CD1c-positive myeloid dendritic cell (primary cell): ENCODE measurements around the gene DDAH2.
"Not testable (repeated sequence)": the region's sequence is repeated elsewhere in the genome, so short reads cannot be mapped to it uniquely, and the experiment has no call there.

Source experiments
- DNase-seq: peaks from one replicate; pipeline ENCODE4 v3.0.0-alpha.2; 2016; ENCODE audit errors: extremely low spot score

Gene DDAH2

DNA sequence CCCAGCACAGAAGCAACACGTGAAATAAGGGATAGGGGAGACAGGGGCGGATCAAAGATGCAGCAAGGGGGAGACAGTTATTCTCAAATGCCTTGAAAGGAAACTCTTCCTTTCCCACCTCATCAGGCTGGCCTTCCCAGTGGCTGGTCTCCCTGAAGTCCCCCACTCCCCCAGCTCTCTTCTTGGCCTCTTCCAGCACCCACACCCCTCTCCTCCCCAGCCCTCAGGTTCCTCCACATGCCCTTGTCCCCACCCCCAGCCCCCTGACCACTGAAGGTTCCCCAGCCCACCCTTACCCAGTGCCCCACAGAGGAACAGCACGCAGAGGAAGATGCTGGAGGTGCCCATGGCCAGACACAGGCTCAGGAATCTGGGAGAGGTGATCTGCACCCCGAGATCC, 15.6 kb downstream of the DDAH2 start:
- DNase-seq: no peak

DNA sequence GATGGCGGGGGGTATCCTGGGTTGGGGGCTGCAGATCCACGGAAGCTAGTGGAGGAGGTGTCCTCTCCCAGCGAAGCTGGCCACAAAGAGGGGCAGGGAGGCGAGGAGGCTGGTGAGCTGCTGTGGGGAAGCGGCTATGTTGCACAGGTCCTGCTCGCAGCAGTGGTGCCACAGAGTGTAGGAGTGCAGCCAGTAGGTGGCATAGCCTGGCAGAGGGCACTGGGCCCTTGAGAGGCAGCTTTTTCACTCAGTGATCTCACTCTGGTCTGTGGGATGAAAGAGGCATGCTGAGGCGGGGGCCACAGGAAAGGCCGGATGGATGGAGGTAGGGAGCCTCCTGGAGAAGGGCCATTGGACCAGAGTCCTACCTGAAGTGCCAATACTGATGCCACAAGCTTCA, 16.8 kb downstream of the DDAH2 start:
- no peak for DNase-seq

DNA sequence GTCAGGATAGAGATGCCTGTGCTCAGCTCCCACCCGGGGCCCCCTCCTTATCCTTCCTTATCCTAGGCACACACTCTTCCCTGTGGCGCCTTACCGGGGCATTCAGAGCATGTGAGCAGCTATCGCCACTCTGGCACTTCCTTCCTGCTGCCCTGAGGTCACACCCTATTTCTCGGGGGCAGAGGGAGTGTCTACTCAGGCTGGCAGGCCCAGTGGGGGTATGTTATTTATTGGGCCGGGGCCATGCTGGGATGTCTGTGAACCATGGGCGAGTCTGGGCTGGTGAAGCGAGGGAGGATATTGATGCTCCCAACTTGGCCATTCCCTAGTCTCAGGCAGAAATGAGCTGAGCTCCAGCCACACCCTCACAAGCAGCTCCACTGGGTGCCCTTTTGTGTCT, 17.9 kb downstream of the DDAH2 start:
- DNase-seq: peak; percentile 28

DNA sequence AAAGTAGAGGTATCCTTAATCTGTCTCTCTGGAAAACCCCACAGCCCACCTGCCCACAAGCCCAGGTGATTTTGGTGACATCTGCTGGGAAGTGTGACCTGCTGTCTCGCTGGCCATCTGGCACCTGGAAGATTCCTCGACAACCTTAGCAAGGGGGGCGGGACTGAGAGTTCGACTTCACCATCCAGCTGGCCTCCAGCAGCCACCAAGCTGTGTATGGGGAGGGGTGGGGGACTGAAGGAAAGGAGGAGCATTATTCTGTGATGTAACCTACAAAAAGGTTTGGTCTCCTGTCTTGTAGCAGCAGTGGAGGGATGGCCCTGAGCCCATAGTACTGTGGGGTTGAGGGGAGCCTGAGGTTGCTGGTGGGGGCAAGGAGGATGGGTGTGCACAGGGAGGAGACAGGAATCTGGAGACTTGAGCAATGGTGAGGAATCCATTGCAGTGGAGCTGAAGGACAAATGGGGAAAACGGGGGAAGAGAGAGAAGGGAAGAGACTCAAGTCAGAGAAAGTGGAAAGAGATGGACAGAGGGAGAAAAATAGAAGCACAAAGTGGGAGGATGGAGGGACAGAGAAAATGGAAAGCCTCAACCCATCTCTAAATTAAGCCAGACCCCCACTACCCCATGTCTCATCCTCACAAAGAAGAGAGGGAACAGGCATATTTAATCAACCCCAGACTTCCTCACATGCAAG, 18.4 kb downstream of the DDAH2 start:
- DNase-seq: no peak

DNA sequence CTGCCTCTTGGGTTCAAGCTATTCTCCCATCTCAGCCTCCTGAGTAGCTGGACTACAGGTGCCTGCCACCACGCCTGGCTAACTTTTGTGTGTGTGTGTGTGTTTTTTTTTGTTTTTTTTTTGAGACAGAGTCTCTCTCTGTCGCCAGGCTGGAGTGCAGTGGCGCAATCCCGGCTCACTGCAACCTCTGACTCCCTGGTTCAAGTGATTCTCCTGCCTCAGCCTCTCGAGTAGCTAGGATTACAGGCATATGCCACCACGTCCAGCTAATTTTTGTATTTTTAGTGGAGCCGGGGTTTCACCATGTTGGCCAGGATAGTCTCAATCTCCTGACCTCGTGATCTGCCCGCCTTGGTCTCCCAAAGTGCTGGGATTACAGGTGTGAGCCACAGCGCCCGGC, 19.9 kb downstream of the DDAH2 start:
- DNase-seq: not testable (repeated sequence)

DNA sequence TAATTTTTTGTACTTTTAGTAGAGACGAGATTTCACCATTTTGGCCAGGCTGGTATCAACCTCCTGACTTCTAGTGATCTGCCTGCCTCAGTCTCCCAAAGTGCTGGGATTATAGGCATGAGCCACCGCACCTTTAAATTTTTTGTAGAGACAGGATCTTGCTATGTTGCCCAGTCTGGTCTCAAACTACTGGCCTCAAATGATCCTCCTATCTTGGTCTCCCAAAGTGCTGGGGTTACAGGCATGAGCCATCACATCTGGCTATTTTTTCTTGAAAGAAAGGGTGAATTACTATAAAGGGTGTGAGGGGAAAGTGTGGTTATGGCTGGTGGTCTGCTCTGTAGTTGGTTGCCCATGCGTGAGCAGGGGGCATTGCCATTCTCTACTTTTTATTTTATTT, 20.9 kb downstream of the DDAH2 start:
- no peak for DNase-seq

DNA sequence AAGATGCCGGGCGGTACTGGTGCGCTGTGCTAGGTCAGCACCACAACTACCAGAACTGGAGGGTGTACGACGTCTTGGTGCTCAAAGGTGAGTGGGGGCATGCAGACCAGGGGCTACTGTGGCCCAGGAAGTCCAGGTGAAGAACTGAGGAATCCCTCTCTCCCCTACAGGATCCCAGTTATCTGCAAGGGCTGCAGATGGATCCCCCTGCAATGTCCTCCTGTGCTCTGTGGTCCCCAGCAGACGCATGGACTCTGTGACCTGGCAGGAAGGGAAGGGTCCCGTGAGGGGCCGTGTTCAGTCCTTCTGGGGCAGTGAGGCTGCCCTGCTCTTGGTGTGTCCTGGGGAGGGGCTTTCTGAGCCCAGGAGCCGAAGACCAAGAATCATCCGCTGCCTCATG, 21.4 kb downstream of the DDAH2 start:
- DNase-seq: no peak

DNA sequence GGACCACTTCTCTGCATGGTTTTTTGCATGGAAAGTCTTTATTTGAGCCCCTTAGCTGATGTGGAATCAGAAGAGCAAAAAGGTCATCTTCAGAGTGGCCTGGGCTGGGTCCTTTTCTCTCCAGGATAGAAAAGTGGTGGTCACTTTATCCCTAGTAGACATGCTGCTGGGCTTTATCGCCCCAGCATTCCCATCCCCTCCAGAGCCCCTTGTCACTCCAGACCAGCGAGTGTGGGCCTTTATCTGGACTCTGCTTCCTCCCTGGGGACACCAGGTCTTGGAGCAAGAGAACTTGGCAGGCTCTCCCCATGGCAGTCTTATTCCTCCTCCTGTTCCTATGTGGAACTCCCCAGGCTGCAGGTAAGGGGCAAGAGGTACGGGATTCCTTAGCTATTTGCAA, 22.5 kb downstream of the DDAH2 start, which contains the start of gene LY6G6F:
LY6G6F (plus strand) TSS at position 268 of the 400 bp plus-strand sequence; CDS start at position 309, 41 bp downstream.
- DNase-seq: no peak

DNA sequence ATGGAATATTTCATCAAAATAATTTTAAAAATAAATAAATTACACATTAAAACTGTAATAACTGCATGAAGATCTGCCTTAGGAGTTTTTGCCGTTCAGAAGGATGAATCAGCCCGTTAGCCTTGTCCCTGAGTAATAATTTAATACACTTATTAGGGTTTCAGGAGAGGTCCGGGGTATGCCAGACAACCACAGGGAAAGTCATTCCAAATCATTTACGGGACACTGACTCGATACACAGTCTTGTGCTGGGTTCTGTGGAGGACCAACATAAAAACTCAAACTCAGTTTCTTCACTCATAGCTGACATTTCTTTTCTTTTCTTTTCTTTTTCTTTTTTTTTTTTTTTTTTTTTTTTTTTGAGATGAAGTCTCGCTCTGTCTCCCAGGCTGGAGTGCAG, 23.2 kb downstream of the DDAH2 start:
- no peak for DNase-seq

DNA sequence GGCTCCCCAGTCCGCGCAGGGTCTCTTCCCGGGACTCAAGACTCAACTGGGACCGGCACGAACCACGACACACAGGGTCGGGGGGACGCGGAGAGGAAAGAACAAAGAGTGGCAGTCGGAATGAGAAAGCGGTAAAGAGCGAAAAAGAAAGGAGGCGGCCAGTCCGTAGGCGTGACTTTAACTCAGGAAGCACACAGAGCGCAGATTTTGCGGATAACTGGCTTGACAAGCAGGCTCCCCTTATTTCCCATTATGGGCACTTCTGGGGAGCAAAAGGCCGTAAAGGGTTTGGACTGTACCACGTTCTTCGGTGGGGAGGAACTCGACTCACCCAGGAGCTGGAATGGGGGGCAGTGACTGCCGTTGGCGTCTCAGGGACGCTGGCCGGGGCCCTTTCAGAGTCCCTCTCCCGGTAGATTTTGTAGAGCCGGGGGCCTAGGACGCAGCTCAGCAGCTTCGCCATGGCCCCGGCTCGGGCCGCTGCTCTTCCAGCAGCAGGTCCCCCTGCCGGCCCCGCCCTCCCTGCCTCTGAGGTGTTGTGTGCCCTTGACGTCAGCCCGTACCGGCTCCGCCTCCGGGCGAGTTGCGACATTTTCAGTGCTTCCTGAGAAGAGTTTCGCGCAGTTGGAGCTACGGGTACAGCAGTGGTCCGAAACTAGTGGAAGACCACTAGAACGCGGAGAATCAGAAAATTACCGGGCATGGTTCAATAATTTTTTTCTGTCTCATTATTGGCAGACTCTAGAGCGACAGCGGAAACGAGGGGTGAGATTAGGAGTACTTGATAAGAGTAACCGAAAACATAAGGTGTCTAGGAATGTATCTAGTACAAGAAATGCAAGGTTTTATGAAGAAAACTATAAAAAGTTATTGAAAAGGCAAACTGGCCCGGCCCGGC, 26.0 kb downstream of the DDAH2 start, which contains the start of gene ABHD16A:
ABHD16A (minus strand) TSS at position 506 of the 898 bp plus-strand sequence; CDS start at position 463, 43 bp downstream.
- peak; percentile 99 for DNase-seq

DNA sequence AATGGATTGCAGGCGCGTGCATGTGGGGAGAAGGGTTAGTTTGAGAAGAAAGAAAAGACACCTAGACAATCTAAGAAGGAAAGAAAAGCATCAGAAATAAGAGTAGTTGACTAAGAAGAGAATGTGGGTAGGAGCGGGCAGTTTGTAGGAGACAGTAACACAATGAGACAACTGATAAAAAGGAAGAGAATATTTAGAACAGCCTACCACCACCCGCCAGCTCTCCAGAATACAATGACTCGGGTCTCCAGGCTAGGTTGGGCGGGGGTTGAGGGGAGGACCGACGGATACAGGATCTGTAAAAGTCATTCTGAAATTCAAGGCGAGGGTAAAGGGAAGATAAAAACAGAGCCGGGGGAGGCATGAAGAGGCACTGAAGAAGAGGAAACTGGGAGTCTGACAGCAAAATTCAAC, 26.7 kb downstream of the DDAH2 start:
- peak; percentile 68 for DNase-seq

DNA sequence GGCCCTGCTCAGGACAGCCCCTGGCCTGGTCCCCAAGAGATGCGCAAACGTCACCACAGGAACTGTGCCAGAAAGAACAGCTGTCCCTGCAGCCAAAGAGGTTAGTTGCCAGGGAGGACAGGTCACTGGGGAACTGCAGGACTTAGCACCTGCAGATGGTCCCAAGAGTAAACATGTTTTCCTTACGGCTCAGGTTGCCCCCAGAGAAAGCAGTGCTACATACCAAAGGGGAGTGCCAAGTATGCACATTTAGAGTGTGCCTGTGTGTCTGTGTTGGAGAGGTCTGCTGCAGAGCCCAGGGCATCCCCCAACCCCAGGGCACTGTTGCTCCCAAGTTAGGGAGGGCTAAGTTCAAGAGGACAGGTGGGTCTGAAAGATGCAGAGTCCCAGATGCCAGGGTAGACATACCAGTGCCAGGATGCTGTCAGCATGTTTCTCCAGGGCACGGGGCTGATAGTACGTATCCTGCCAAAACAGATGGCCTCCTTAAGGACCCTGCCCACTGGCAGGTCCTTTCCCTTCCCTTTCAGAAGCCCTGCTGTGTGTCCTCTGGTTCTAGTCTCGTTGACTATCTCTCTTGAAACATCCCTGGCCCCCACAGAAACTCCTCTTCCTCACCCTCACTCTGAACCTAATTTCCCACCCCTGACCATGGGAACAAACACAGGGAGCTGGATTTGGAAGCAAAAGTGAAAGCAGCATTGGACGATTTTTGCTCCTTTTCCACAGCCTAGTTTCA, 27.3 kb downstream of the DDAH2 start:
- DNase-seq: no peak

DNA sequence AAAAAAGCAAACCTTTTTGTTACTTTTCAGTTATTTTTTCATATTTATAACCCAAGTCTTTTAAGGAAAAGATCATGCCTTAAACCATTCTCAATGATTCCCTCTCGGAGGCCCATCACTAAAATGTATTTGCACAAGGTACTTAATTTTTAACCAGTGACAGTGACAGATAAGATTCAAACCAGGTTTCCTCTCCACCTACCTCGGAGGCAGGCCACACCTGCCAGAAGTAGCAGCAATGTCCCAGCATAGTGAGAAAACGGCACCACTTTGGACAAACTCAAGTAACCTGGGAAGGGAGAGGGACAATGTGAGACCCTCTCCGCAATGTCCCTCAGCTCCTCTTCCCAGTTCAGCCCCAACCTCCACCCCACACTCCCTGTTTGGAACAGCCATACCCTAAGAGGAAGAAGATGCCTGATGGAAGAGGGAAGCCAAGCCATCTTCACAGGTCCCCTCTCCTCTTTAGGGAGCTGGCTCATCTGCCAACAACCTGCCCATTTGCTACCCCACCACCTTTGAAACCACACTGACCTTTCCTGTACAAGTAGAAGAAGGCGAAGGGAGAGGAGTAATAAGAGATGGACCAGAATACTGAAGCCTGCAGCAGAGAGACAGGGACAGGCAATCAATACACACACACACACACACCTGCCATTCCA, 28.2 kb downstream of the DDAH2 start:
- DNase-seq: no peak

DNA sequence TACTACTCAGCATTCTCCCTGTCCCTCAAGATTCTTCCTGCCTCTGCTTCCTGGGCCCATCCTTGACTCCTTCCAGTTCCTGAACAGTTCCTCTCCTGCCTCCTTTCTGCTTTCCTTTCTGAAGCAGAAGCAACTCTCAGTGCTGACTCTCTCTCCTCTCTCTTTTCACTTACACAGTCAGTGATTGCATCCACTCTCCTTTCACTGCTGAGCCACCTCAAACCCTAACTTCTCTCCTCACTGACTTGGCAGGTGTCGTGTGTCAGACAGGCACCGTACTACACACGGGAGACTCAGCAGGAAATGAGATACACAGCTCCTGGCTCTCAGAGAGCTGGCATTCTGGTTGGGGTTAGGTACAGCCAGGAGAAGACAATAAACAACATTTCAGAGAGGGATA, 31.5 kb downstream of the DDAH2 start:
- DNase-seq: no peak

DNA sequence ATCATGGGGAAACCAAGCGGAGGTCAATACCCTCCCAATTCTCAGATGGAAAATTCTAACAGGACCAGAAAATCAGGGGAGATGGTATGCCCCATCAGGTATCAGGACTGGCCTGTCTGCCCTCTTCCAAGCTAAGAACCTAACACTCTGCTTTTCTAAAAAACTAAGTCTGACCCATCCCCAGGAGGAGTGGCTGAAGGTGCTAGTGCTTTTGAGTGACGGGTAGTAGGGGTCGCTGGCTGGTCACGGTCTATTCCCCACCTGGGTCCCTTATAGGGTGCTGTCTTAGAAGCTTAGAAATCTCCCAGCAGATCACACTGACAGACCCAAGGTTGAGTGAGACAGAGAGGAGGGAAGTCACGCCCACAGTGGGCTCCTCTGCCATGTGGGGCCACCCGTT, 35.6 kb downstream of the DDAH2 start:
- no peak for DNase-seq

DNA sequence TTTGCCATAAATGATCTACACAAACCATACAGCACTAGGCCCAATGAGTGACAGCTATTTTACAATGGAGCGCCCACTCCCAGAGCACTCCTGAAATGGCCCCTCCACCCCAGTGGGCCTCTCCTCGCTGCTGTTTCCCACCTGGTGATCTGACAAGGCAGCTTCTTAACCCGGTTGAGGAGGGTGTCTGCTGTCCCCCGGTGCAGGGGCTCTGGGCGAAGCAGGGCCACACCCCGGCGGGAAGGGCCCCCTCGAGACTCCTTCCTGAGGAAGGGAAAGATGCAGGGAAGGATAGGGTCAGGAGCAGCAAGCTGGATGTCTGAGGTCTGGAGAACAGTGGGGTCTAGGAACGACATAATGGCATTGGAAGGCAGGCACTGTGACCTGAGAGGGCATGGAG, 36.2 kb downstream of the DDAH2 start:
- no peak for DNase-seq

DNA sequence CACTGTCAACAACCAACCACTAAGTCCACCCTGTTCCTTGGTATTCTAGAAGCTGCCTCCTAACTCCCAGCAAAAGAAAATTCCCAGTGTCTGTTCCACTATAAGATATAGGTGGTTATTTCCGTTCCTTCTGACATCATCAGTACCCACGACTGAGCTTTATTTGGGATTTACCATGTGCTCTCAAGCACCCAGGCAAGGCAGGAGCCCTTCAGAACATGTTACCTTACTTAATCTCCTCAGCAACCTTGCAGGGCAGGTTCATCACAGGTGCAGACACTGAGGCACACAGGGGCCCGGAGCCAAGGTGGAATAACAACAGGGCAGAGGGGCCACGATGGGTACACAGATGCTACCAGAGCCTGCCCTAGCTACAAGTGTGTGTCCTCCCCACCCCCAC, 36.7 kb downstream of the DDAH2 start:
- no peak for DNase-seq

DNA sequence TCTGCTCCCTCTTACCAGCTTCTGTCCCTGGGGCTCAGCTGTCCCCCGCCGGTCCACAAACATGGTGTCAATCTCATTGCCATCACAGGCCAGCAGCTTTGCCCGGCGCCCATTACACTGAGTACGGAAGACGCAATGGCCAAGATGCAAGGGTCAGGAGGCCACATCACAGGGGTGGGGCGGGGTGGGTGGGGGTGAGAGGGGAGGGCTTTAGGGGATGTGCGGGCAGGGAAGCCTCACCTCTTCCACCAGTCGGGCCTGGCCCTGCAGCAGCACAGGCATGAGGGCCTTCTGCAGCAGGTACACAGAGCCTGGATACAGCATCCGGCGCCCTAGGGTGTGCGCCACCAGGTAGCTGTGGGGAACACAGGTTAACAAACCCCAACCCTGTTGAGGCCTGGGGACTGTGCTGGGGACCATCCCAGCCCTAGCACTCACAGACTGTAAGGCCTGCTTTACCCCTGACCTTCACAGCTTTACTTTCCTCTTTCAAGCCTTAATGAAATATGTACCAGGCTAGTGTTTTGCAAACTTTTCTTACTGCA, 37.5 kb downstream of the DDAH2 start:
- no peak for DNase-seq

DNA sequence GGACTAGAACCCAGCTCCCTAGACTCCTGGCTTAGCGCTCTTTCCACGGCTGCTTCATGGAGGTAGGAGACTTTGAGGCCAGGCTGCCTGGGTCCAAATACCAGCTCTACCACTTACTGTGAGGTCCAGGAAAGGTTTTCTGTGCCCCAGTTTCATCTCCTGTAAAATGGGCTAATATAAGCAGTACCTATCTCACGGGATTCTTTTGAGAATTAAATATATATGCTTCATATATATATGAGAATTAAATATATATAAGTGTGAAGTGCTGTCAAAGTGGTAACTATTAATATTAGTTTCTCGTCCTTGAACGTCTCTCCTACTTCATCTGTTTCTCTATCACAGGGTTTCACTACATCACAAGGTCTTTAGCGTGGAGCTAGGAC, 38.0 kb downstream of the DDAH2 start:
- no peak for DNase-seq

DNA sequence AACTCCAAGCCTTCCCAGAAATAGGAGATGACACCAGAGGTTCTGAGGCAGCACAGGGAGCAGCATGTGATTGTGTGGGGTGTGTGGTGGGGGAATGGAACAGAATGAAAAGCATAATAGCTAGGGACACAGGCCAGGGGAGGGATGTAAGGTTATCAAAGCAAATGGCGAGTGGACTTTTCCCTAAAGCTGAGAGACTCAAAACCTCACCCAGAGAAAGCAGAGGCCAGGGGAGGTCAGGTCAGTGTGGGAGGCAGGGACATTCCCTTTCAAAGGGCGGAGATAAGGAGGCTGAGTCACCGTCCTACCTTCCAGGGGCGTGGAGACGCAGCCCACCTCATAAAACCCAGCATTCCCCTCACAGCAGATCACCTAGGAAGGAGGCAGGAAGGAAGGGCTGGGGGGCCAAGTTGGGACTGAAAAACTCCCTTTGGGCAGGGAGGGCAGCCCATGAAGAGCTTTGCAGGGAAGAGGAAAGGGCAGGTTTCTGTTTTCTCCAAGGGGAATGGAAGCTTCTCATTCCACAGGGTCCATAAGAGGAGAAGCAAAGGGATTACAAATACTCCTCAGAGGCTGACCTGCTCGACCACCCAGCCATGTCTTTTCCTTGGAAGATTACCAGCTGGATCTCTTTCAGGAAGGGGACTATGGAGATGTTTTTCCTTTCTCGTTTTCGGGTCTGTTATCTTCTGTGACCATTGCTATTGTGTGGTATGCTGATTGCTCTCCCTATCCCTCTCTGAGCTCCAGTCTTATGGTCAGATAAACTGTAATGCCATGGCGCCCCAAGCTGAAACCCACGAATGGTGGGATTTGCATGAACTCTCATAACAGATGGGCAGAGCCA, 38.6 kb downstream of the DDAH2 start:
- no peak for DNase-seq
